ENCODE results near the gene EXOSC10.

DNA sequence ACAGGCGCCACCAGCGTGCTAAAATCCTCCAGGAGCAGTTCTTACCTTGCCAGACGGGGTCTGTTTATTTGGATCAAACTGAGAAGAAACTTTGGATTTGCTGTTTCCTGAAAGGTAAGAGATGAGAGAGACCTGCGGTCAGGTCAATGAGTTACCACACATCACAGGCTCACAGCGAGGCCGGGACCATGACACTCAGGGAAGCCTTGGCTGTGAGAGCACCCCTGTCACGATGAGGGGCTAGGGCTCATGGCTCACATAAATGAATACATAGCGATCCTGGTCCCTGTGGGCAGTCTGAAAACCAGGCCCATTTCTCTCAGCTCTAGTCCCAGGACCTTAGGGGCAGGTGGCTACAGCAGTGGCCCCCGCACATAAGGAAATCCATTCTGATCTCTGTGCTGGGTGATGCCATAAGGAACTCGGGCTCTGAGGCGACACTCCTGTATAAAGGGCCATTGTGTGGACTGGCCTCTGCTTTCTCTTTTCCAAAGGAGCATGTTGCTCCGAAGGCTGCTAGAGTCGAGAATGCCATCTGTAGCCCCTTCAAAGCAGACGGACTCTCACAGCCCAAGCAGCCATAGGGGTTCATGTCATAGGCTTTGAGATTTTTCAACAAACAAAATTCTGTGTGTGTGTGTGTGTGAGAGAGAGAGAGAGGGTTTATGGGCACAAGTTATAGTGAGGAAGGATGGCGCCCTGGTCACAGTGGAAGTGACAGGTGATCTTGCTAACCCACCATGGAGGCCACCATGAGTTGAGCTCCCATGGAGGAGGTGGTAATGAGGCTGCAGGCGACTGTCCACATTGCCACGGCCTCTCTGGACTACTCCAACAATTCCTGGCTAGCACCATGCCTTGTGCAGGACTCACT lies 30.8 kb downstream of the EXOSC10 start:
- TF ChIP-seq, protein P1, sequence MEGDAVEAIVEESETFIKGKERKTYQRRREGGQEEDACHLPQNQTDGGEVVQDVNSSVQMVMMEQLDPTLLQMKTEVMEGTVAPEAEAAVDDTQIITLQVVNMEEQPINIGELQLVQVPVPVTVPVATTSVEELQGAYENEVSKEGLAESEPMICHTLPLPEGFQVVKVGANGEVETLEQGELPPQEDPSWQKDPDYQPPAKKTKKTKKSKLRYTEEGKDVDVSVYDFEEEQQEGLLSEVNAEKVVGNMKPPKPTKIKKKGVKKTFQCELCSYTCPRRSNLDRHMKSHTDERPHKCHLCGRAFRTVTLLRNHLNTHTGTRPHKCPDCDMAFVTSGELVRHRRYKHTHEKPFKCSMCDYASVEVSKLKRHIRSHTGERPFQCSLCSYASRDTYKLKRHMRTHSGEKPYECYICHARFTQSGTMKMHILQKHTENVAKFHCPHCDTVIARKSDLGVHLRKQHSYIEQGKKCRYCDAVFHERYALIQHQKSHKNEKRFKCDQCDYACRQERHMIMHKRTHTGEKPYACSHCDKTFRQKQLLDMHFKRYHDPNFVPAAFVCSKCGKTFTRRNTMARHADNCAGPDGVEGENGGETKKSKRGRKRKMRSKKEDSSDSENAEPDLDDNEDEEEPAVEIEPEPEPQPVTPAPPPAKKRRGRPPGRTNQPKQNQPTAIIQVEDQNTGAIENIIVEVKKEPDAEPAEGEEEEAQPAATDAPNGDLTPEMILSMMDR (IDR thresholded peaks at IDR 0.05), result no peak
- TF ChIP-seq POLR2A (IDR thresholded peaks at IDR 0.05), result no peak

Data from esophagus squamous epithelium (tissue), 4 donors.